Measurements from ENCODE around the gene TRIP13. TPM values are rescaled to one million over a fixed set of nuclear protein-coding genes. Genes with fewer than 3 reads are reported as not detected.
"Not testable (repeated sequence)": the region's sequence is repeated elsewhere in the genome, so short reads cannot be mapped to it uniquely, and the experiment has no call there.

Gene TRIP13, protein sequence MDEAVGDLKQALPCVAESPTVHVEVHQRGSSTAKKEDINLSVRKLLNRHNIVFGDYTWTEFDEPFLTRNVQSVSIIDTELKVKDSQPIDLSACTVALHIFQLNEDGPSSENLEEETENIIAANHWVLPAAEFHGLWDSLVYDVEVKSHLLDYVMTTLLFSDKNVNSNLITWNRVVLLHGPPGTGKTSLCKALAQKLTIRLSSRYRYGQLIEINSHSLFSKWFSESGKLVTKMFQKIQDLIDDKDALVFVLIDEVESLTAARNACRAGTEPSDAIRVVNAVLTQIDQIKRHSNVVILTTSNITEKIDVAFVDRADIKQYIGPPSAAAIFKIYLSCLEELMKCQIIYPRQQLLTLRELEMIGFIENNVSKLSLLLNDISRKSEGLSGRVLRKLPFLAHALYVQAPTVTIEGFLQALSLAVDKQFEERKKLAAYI
- 1 to 10 TPM; 3.3 to 6.2 TPM for total RNA-seq
- polyA plus RNA-seq, result 1 to 10 TPM; 2.7 to 3.1 TPM
- long read RNA-seq, donor 1, transcript TRIP13-201 (13 exons, 2,672 nt), result major isoform, 5 of 6 reads
- long read RNA-seq, donor 1, partial matches to known transcripts, result 0 of 6 reads
- long read RNA-seq, donor 1, other reads (novel, unspliced or antisense), result 0 of 6 reads
- long read RNA-seq, donor 2, partial matches to known transcripts, result 0 of 1 reads
- long read RNA-seq, donor 2, other reads (novel, unspliced or antisense), result 0 of 1 reads
- long read RNA-seq, donor 3, result 0 reads
- long read RNA-seq, donor 4, result 0 reads
- long read RNA-seq, donor 5, partial matches to known transcripts, result 0 of 4 reads
- long read RNA-seq, donor 5, other reads (novel, unspliced or antisense), result 0 of 4 reads

DNA sequence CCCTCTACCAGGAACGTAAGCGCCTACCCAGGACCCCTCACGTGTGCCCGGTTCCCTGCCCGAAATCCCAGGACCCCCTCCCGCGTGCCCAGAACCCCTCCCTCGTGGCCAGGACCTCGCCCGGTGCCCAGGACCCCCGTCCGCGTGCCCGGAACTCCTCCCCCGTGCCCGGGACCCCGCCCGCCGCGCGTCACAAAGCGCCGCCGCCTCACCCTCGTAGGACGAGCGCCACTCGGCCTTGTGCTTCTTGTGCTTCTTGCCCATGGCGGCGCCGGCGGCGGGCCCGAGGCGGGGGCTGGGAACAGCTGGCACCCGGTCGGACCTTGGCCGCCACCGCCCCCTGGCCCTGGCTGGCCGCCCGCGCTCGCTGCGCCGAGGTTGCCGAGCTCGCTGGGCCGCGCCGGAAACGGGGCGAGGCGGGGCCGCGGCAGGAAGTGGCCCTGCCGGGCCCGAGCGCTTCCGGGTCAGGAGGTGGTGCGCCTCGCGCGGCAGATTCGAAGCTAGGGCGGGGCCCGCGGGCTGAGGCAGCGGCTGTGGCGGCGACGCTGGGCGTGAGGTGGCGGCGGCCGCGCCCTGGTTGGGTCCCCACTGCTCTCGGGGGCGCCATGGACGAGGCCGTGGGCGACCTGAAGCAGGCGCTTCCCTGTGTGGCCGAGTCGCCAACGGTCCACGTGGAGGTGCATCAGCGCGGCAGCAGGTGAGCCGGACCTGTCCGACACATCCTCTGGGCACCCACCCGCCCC, at the start of gene TRIP13, which contains the start of gene BRD9:
TSS of gene TRIP13 (plus strand) at position 491 of the 743 bp plus-strand sequence. CDS start at position 606, 115 bp downstream.
TSS of gene BRD9 (minus strand) at position 408 of the 743 bp plus-strand sequence. CDS start at position 264, 144 bp downstream.
- peak; percentile 83 to 90 (median 85) for DNase-seq
- no peaks in the 10 kb centered on the region for H3K9me3 ChIP-seq (ENCODE audit: control insufficient read depth in 4 of 4, insufficient read depth in 3 of 4, low read length in 3 of 4)
- peak; percentile 99 for ATAC-seq (ENCODE audit: insufficient read depth, low FRiP score)
- H3K36me3 ChIP-seq (ENCODE audit: control insufficient read depth in 4 of 4, insufficient read depth in 4 of 4, low read length in 4 of 4), result peaks cover 13 to 29% (median 25%) of the 10 kb centered on the region in 4 donors
- WGBS, 2 donors, result 1% methylated on average over 79 to 91 of the region's 91 CpGs
- no peaks in the 10 kb centered on the region for H3K27me3 ChIP-seq (ENCODE audit: control insufficient read depth in 3 of 3, insufficient read depth in 3 of 3, low read length in 2 of 3)
- H3K4me1 ChIP-seq (ENCODE audit: control insufficient read depth in 5 of 5, insufficient read depth in 5 of 5, low read length in 5 of 5), result peaks cover 0 to 21% (median 10%) of the 10 kb centered on the region in 5 donors
- H3K27ac ChIP-seq (ENCODE audit: low read depth in 1 of 2, low read length in 1 of 2), result peak within 1 kb of the TSS; percentile 89 to 95
- peak within 1 kb of the TSS; percentile 63 to 73 for H3K9ac ChIP-seq (ENCODE audit: insufficient read depth in 1 of 2, low read length in 2 of 2)
- H3K4me3 ChIP-seq, result peak within 1 kb of the TSS; percentile 84
- TF ChIP-seq, protein P1, sequence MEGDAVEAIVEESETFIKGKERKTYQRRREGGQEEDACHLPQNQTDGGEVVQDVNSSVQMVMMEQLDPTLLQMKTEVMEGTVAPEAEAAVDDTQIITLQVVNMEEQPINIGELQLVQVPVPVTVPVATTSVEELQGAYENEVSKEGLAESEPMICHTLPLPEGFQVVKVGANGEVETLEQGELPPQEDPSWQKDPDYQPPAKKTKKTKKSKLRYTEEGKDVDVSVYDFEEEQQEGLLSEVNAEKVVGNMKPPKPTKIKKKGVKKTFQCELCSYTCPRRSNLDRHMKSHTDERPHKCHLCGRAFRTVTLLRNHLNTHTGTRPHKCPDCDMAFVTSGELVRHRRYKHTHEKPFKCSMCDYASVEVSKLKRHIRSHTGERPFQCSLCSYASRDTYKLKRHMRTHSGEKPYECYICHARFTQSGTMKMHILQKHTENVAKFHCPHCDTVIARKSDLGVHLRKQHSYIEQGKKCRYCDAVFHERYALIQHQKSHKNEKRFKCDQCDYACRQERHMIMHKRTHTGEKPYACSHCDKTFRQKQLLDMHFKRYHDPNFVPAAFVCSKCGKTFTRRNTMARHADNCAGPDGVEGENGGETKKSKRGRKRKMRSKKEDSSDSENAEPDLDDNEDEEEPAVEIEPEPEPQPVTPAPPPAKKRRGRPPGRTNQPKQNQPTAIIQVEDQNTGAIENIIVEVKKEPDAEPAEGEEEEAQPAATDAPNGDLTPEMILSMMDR (IDR thresholded peaks at IDR 0.05; ENCODE audit: control extremely low read depth, extremely low read depth), result no peak

DNA sequence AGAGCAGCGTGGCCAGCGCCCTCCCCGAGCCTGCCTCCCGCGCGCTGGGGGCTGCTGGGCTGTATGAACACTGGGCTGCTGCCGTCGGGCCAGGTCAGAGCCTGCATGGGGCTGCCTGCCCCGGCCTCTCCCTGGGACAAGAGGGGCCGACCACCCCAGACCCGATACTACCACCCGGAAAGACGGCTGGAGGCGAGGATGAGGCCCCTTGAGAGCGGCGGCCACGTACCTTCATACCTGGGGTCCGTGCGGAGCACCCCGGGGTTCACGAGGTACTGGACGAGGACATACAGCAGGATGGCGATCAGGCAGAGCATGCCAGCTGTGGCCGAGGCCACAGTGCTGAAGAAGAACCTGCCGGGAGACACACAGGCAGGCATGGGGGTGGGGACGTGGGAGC, 49.3 kb upstream of the TRIP13 start:
- not testable (repeated sequence) for ATAC-seq (ENCODE audit: insufficient read depth, low FRiP score); H3K4me1 ChIP-seq (ENCODE audit: control insufficient read depth in 5 of 5, insufficient read depth in 5 of 5, low read length in 5 of 5); H3K9ac ChIP-seq (ENCODE audit: insufficient read depth in 1 of 2, low read length in 2 of 2); H3K4me3 ChIP-seq; H3K36me3 ChIP-seq (ENCODE audit: control insufficient read depth in 4 of 4, insufficient read depth in 4 of 4, low read length in 4 of 4); H3K9me3 ChIP-seq (ENCODE audit: control insufficient read depth in 4 of 4, insufficient read depth in 3 of 4, low read length in 3 of 4); H3K27me3 ChIP-seq (ENCODE audit: control insufficient read depth in 3 of 3, insufficient read depth in 3 of 3, low read length in 2 of 3); DNase-seq; H3K27ac ChIP-seq (ENCODE audit: low read depth in 1 of 2, low read length in 1 of 2)
- 93 to 97% methylated on average over 15 to 19 of the region's 26 CpGs for WGBS, 2 donors

DNA sequence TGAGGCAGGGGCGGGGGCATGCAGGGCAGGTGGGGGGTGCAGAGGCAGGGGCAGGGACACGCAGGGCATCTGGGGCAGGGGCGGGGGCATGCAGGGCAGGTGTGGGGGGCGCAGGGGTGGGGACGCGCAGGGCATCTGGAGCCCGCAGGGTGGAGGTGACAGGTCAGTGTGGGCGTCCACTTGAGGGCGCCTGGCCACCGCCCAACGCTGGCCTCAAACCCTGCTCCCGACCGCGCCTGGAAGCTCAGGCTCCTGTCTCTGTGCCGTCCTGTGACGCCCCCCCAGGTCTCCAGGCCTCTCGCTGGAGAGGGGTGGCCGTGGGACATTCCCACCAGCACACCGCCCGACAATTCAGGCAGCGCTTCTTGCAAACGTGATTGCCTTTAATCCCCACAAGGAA, 48.8 kb upstream of the TRIP13 start:
- not testable (repeated sequence) for H3K36me3 ChIP-seq (ENCODE audit: control insufficient read depth in 4 of 4, insufficient read depth in 4 of 4, low read length in 4 of 4); H3K9ac ChIP-seq (ENCODE audit: insufficient read depth in 1 of 2, low read length in 2 of 2); H3K27me3 ChIP-seq (ENCODE audit: control insufficient read depth in 3 of 3, insufficient read depth in 3 of 3, low read length in 2 of 3); ATAC-seq (ENCODE audit: insufficient read depth, low FRiP score); H3K4me1 ChIP-seq (ENCODE audit: control insufficient read depth in 5 of 5, insufficient read depth in 5 of 5, low read length in 5 of 5); H3K4me3 ChIP-seq; H3K27ac ChIP-seq (ENCODE audit: low read depth in 1 of 2, low read length in 1 of 2); H3K9me3 ChIP-seq (ENCODE audit: control insufficient read depth in 4 of 4, insufficient read depth in 3 of 4, low read length in 3 of 4); DNase-seq
- 85 to 87% methylated on average over 22 of the region's 22 CpGs for WGBS, 2 donors

DNA sequence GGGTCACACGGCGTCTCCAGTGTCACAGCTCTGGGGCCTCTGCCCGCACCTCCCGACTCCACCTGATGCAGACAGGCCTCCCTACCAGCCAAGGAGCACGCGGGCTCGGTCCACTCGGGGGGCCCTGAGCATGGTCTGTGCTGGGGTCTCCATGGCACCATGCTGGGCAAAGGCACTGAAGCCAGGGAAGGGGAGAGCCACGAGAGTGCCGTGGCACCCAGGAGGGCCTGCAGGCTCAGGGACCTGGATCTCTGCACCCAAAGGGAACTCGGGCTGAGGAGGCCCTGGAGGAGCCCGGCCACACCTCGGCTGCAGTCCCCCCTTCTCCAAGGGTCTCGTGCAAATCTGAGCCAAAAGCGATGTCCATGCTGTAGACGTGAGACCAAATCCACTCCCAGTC, 48.3 kb upstream of the TRIP13 start:
- not testable (repeated sequence) for H3K27ac ChIP-seq (ENCODE audit: low read depth in 1 of 2, low read length in 1 of 2); H3K27me3 ChIP-seq (ENCODE audit: control insufficient read depth in 3 of 3, insufficient read depth in 3 of 3, low read length in 2 of 3); H3K9me3 ChIP-seq (ENCODE audit: control insufficient read depth in 4 of 4, insufficient read depth in 3 of 4, low read length in 3 of 4); ATAC-seq (ENCODE audit: insufficient read depth, low FRiP score); DNase-seq; H3K4me3 ChIP-seq; H3K36me3 ChIP-seq (ENCODE audit: control insufficient read depth in 4 of 4, insufficient read depth in 4 of 4, low read length in 4 of 4); H3K4me1 ChIP-seq (ENCODE audit: control insufficient read depth in 5 of 5, insufficient read depth in 5 of 5, low read length in 5 of 5); H3K9ac ChIP-seq (ENCODE audit: insufficient read depth in 1 of 2, low read length in 2 of 2)
- WGBS, 2 donors, result 88 to 95% methylated on average over 14 of the region's 16 CpGs

DNA sequence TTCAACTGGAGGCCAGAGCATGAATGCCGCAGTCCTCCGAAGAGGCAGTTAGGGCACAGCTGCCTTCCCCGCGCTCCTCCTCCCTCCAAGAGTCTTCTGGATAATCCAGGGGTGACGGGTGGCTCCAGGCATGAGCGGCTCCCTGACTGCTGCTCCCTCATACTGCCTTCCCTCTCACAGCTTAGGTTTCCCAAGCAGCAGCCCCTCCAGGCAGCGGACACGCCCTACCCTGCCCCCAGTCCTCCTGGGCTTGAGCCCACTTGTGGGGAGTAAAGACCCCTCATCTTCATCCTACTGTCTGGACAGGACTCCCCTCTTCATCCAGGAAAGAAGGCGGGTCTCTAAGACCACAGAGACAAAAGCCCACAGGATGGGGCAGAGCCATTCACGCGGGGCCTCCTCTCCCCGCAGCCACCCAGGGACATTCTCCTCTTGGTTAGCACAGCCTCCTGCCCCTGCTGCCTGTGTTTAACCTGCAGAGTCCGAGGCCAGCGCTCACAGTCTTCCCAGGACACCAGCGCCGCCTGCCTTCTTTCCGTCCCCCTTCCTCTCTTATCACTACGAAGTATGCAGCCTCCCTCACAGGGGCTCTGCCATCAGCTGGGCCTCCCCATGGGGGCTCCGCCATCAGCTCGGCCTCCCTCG, 47.5 kb upstream of the TRIP13 start:
- not testable (repeated sequence) for H3K4me3 ChIP-seq; ATAC-seq (ENCODE audit: insufficient read depth, low FRiP score); H3K36me3 ChIP-seq (ENCODE audit: control insufficient read depth in 4 of 4, insufficient read depth in 4 of 4, low read length in 4 of 4); H3K27me3 ChIP-seq (ENCODE audit: control insufficient read depth in 3 of 3, insufficient read depth in 3 of 3, low read length in 2 of 3); H3K27ac ChIP-seq (ENCODE audit: low read depth in 1 of 2, low read length in 1 of 2); DNase-seq; H3K9ac ChIP-seq (ENCODE audit: insufficient read depth in 1 of 2, low read length in 2 of 2); H3K9me3 ChIP-seq (ENCODE audit: control insufficient read depth in 4 of 4, insufficient read depth in 3 of 4, low read length in 3 of 4)
- peaks cover 0 to 12% (median 0%) of the 10 kb centered on the region in 5 donors for H3K4me1 ChIP-seq (ENCODE audit: control insufficient read depth in 5 of 5, insufficient read depth in 5 of 5, low read length in 5 of 5)
- 84 to 90% methylated on average over 16 to 18 of the region's 21 CpGs for WGBS, 2 donors

DNA sequence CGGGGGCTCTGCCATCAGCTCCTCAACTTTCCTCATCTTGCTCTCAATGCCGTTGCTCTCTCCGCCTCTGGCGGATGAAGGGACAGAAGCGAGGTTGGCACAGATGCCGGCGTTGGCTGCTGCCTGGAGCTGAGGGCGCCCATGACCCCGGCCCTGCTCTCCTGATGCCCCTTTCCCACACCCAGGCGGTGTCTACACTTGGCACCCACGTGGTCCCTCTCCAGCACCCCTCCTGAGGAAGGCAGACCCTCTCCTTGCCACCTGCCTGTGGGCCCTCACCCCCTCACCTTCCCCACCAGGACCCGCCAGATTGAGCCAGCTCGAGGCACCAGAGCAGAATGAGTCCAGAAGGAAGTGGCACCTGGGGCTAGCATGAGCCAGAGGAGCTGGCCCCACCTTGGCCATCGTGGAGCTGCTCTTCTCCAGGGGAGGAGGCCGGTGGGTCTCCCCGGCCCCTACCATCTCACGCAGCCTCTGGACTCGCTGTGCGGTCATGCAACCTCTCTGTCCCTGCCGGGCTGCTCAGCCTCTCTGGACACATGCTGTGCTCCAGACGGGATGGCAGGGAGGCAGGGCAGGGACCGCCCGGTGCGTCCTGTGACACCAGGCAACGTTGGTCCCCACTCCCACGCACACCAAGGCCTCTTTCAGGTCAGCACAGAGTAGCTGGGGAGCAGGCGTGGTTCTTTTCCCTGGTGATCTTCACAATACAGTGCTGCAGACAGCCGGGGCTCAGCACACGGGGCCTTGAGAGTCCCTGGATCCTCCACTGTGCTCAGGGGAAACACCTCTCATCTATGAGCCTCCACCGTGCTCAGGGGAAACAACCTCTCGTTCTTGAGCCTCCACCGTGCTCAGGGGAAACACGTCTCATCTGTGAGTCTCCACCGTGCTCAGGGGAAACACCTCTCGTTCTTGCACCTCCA, 46.7 kb upstream of the TRIP13 start:
- not testable (repeated sequence) for H3K9ac ChIP-seq (ENCODE audit: insufficient read depth in 1 of 2, low read length in 2 of 2); ATAC-seq (ENCODE audit: insufficient read depth, low FRiP score); DNase-seq; H3K9me3 ChIP-seq (ENCODE audit: control insufficient read depth in 4 of 4, insufficient read depth in 3 of 4, low read length in 3 of 4); H3K4me3 ChIP-seq; H3K27ac ChIP-seq (ENCODE audit: low read depth in 1 of 2, low read length in 1 of 2); H3K27me3 ChIP-seq (ENCODE audit: control insufficient read depth in 3 of 3, insufficient read depth in 3 of 3, low read length in 2 of 3); H3K36me3 ChIP-seq (ENCODE audit: control insufficient read depth in 4 of 4, insufficient read depth in 4 of 4, low read length in 4 of 4)
- peaks cover 0 to 19% (median 0%) of the 10 kb centered on the region in 5 donors for H3K4me1 ChIP-seq (ENCODE audit: control insufficient read depth in 5 of 5, insufficient read depth in 5 of 5, low read length in 5 of 5)
- 86 to 90% methylated on average over 25 of the region's 35 CpGs for WGBS, 2 donors
